HG03460 (cell line): ENCODE data around the gene C11orf86.
"Not testable (repeated sequence)": the region's sequence is repeated elsewhere in the genome, so short reads cannot be mapped to it uniquely, and the experiment has no call there.

Experiments used
- ATAC-seq: cut with Tn5 transposase; IDR thresholded peaks from one replicate; pipeline ENCODE4 v1.9.1; 2021; ENCODE audit not compliant: unreplicated experiment

C11orf86 gene

GRCh38 chr11:66988741-66989140, 13.6 kb downstream of the C11orf86 start:
- ATAC-seq: not testable (repeated sequence)

GRCh38 chr11:66989360-66989759, 14.3 kb downstream of the C11orf86 start:
- not testable (repeated sequence) for ATAC-seq

- no peak for ATAC-seq
Observed at GRCh38 chr11:66992041-66992440, 16.9 kb downstream of the C11orf86 start.

- no peak for ATAC-seq
Observed at GRCh38 chr11:66996609-66997273, 21.6 kb downstream of the C11orf86 start.

GRCh38 chr11:66999555-66999954, 24.5 kb downstream of the C11orf86 start:
- no peak for ATAC-seq

GRCh38 chr11:67001332-67001731, 26.2 kb downstream of the C11orf86 start:
- ATAC-seq: no peak

- ATAC-seq: no peak
Observed at GRCh38 chr11:67002297-67002913, 27.3 kb downstream of the C11orf86 start.

GRCh38 chr11:67002921-67003411, 27.9 kb downstream of the C11orf86 start:
- ATAC-seq: no peak

- not testable (repeated sequence) for ATAC-seq
Observed at GRCh38 chr11:67005200-67005599, 30.1 kb downstream of the C11orf86 start.

GRCh38 chr11:67006029-67006884, 31.2 kb downstream of the C11orf86 start:
- ATAC-seq: no peak

GRCh38 chr11:67007126-67007525, 32.0 kb downstream of the C11orf86 start:
- ATAC-seq: no peak

GRCh38 chr11:67010296-67010905, 35.3 kb downstream of the C11orf86 start:
- ATAC-seq: no peak

- ATAC-seq: no peak
Observed at GRCh38 chr11:67013511-67014045, 38.5 kb downstream of the C11orf86 start.

- no peak for ATAC-seq
Observed at GRCh38 chr11:67014343-67014742, 39.2 kb downstream of the C11orf86 start.

- no peak for ATAC-seq
Observed at GRCh38 chr11:67015048-67015447, 39.9 kb downstream of the C11orf86 start.

- ATAC-seq: no peak
Observed at GRCh38 chr11:67016550-67016949, 41.4 kb downstream of the C11orf86 start.

GRCh38 chr11:67020949-67021348, 45.8 kb downstream of the C11orf86 start:
- ATAC-seq: no peak

- ATAC-seq: no peak
Observed at GRCh38 chr11:67022341-67022933, 47.3 kb downstream of the C11orf86 start.

- no peak for ATAC-seq
Observed at GRCh38 chr11:67022961-67023956, 48.2 kb downstream of the C11orf86 start, which contains the start of gene SYT12. TSS of gene SYT12 (plus strand) at chr11:67023134. CDS start at chr11:67030145, 7,011 bp downstream.
